HG02678 (cell line): ENCODE measurements around the gene GLO1.
A peak's percentile ranks its signal among the peaks of the same experiment; 100 is the strongest.

ENCODE experiments used
- ATAC-seq: cut with Tn5 transposase; IDR thresholded peaks from one replicate; pipeline ENCODE4 v1.9.1; 2021; ENCODE audit warnings: mild to moderate bottlenecking, moderate library complexity; ENCODE audit not compliant: unreplicated experiment

Gene GLO1

GRCh38 chr6:38673397-38674165, 29.4 kb downstream of the GLO1 start:
- no peak for ATAC-seq

GRCh38 chr6:38671885-38672467, 31.0 kb downstream of the GLO1 start:
- ATAC-seq: peak; percentile 75

GRCh38 chr6:38658418-38659167, 44.4 kb downstream of the GLO1 start:
- no peak for ATAC-seq

- no peak for ATAC-seq
These were observed 46.0 kb downstream of the GLO1 start for GRCh38 chr6:38656896-38657295.

GRCh38 chr6:38654263-38654662, 48.7 kb downstream of the GLO1 start:
- ATAC-seq: no peak

GRCh38 chr6:38651121-38651784, 51.7 kb downstream of the GLO1 start:
- ATAC-seq: no peak

GRCh38 chr6:38650207-38650752, 52.7 kb downstream of the GLO1 start:
- no peak for ATAC-seq

- no peak for ATAC-seq
These were observed 53.2 kb downstream of the GLO1 start for GRCh38 chr6:38649744-38650143.

GRCh38 chr6:38648629-38649028, 54.3 kb downstream of the GLO1 start:
- no peak for ATAC-seq

- no peak for ATAC-seq
These were observed 56.6 kb downstream of the GLO1 start for GRCh38 chr6:38646166-38646878.

- no peak for ATAC-seq
These were observed 58.0 kb downstream of the GLO1 start for GRCh38 chr6:38644951-38645350.

GRCh38 chr6:38640216-38640909, 62.6 kb downstream of the GLO1 start:
- ATAC-seq: peak; percentile 11

- ATAC-seq: peak; percentile 85
These were observed 63.3 kb downstream of the GLO1 start, which contains the start of gene BTBD9 for GRCh38 chr6:38639498-38640215. BTBD9 (minus strand) TSS chr6:38639929.

GRCh38 chr6:38638941-38639497, 63.9 kb downstream of the GLO1 start:
- ATAC-seq: peak; percentile 16

GRCh38 chr6:38637756-38638155, 65.2 kb downstream of the GLO1 start:
- ATAC-seq: no peak

GRCh38 chr6:38636027-38636426, 66.9 kb downstream of the GLO1 start:
- ATAC-seq: no peak

GRCh38 chr6:38634518-38634917, 68.4 kb downstream of the GLO1 start:
- ATAC-seq: no peak

- ATAC-seq: no peak
These were observed 70.5 kb downstream of the GLO1 start for GRCh38 chr6:38632490-38632889.
